ENCODE measurements around the gene CCR5AS.

DNA sequence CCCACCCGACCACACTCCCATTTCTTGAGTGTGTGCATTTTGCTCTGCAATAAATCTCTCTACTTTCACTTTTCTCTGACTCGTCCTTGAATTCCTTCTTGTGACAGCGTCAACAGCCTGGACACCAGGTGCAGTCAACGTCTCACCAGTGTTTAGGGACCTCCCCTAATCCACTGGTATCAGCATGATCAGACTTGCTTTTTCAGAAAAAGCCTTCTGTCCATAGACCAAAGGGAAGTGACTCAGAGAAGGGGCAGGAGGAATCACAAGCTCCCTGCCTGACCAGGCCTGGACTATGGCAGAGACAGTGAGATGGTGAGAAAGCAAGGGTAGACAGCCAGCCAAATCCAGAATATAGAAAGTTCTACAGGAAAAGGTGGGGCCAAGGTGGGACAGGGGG, 20.7 kb downstream of the CCR5AS start:
- TF ChIP-seq, protein P1, sequence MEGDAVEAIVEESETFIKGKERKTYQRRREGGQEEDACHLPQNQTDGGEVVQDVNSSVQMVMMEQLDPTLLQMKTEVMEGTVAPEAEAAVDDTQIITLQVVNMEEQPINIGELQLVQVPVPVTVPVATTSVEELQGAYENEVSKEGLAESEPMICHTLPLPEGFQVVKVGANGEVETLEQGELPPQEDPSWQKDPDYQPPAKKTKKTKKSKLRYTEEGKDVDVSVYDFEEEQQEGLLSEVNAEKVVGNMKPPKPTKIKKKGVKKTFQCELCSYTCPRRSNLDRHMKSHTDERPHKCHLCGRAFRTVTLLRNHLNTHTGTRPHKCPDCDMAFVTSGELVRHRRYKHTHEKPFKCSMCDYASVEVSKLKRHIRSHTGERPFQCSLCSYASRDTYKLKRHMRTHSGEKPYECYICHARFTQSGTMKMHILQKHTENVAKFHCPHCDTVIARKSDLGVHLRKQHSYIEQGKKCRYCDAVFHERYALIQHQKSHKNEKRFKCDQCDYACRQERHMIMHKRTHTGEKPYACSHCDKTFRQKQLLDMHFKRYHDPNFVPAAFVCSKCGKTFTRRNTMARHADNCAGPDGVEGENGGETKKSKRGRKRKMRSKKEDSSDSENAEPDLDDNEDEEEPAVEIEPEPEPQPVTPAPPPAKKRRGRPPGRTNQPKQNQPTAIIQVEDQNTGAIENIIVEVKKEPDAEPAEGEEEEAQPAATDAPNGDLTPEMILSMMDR (IDR thresholded peaks at IDR 0.05) = no peak
- TF ChIP-seq POLR2A (IDR thresholded peaks at IDR 0.05) = no peak
